ENCODE data around the gene VPS41.

The VPS41 gene

GRCh38 chr7:38686888-38687287 is 222.1 kb downstream of the VPS41 start:
- Histone ChIP-seq H3K4me3 (IDR thresholded peaks at IDR 0.05; ENCODE audit: insufficient read depth, low read depth, low read length) (no peak overlapping the region), H3K27me3 (ENCODE audit: insufficient read depth, low read depth) (no peaks in the 10 kb centered on the region), H3K79me2 (ENCODE audit: insufficient read depth, low read depth) (no peaks in the 10 kb centered on the region), H3K27ac (no peak overlapping the region), H4K20me1 (ENCODE audit: insufficient read depth) (no peaks in the 10 kb centered on the region), H2AFZ (ENCODE audit: low read depth) (no peak overlapping the region), H3K4me2 (no peak overlapping the region), H3K9ac (no peak overlapping the region), H3K36me3 (ENCODE audit: insufficient read depth) (no peaks in the 10 kb centered on the region), H3K4me1 (ENCODE audit: low read depth, poor library complexity, severe bottlenecking) (no peaks in the 10 kb centered on the region)
- no peak for TF ChIP-seq CTCF (conservative IDR thresholded peaks at IDR 0.05; ENCODE audit: low read depth, low read length)

- H3K79me2 ChIP-seq (ENCODE audit: insufficient read depth, low read depth), result no peaks in the 10 kb centered on the region
- no peaks in the 10 kb centered on the region for H4K20me1 ChIP-seq (ENCODE audit: insufficient read depth)
- TF ChIP-seq CTCF (conservative IDR thresholded peaks at IDR 0.05; ENCODE audit: low read depth, low read length), result no peak
- no peak overlapping the region for H2AFZ ChIP-seq (ENCODE audit: low read depth)
- no peak overlapping the region for H3K4me2 ChIP-seq
- no peaks in the 10 kb centered on the region for H3K36me3 ChIP-seq (ENCODE audit: insufficient read depth)
- no peak overlapping the region for H3K27ac ChIP-seq
- no peaks in the 10 kb centered on the region for H3K27me3 ChIP-seq (ENCODE audit: insufficient read depth, low read depth)
- H3K4me3 ChIP-seq (IDR thresholded peaks at IDR 0.05; ENCODE audit: insufficient read depth, low read depth, low read length), result no peak overlapping the region
- H3K9ac ChIP-seq, result no peak overlapping the region
- no peaks in the 10 kb centered on the region for H3K4me1 ChIP-seq (ENCODE audit: low read depth, poor library complexity, severe bottlenecking)
Observed at GRCh38 chr7:38685851-38686250, 223.1 kb downstream of the VPS41 start.

GRCh38 chr7:38682606-38683005 is 226.4 kb downstream of the VPS41 start:
- Histone ChIP-seq H3K4me1 (ENCODE audit: low read depth, poor library complexity, severe bottlenecking) (no peaks in the 10 kb centered on the region), H3K9ac (no peak overlapping the region), H3K79me2 (ENCODE audit: insufficient read depth, low read depth) (no peaks in the 10 kb centered on the region), H3K4me3 (IDR thresholded peaks at IDR 0.05; ENCODE audit: insufficient read depth, low read depth, low read length) (no peak overlapping the region), H2AFZ (ENCODE audit: low read depth) (no peak overlapping the region), H4K20me1 (ENCODE audit: insufficient read depth) (no peaks in the 10 kb centered on the region), H3K27ac (no peak overlapping the region), H3K4me2 (no peak overlapping the region), H3K27me3 (ENCODE audit: insufficient read depth, low read depth) (no peaks in the 10 kb centered on the region), H3K36me3 (ENCODE audit: insufficient read depth) (no peaks in the 10 kb centered on the region)
- no peak for TF ChIP-seq CTCF (conservative IDR thresholded peaks at IDR 0.05; ENCODE audit: low read depth, low read length)

- no peaks in the 10 kb centered on the region for H3K27me3 ChIP-seq (ENCODE audit: insufficient read depth, low read depth)
- H3K36me3 ChIP-seq (ENCODE audit: insufficient read depth), result no peaks in the 10 kb centered on the region
- H3K27ac ChIP-seq, result no peak overlapping the region
- no peak overlapping the region for H3K4me3 ChIP-seq (IDR thresholded peaks at IDR 0.05; ENCODE audit: insufficient read depth, low read depth, low read length)
- H4K20me1 ChIP-seq (ENCODE audit: insufficient read depth), result no peaks in the 10 kb centered on the region
- TF ChIP-seq CTCF (conservative IDR thresholded peaks at IDR 0.05; ENCODE audit: low read depth, low read length), result no peak
- H3K4me2 ChIP-seq, result no peak overlapping the region
- H3K79me2 ChIP-seq (ENCODE audit: insufficient read depth, low read depth), result no peaks in the 10 kb centered on the region
- H3K4me1 ChIP-seq (ENCODE audit: low read depth, poor library complexity, severe bottlenecking), result no peaks in the 10 kb centered on the region
- H3K9ac ChIP-seq, result no peak overlapping the region
- H2AFZ ChIP-seq (ENCODE audit: low read depth), result no peak overlapping the region
Observed at GRCh38 chr7:38681882-38682281, 227.1 kb downstream of the VPS41 start.

- H3K27me3 ChIP-seq (ENCODE audit: insufficient read depth, low read depth), result no peaks in the 10 kb centered on the region
- no peaks in the 10 kb centered on the region for H3K36me3 ChIP-seq (ENCODE audit: insufficient read depth)
- H2AFZ ChIP-seq (ENCODE audit: low read depth), result no peak overlapping the region
- H3K4me2 ChIP-seq, result no peak overlapping the region
- no peaks in the 10 kb centered on the region for H3K79me2 ChIP-seq (ENCODE audit: insufficient read depth, low read depth)
- H3K4me3 ChIP-seq (IDR thresholded peaks at IDR 0.05; ENCODE audit: insufficient read depth, low read depth, low read length), result no peak overlapping the region
- no peak overlapping the region for H3K27ac ChIP-seq
- no peaks in the 10 kb centered on the region for H4K20me1 ChIP-seq (ENCODE audit: insufficient read depth)
- TF ChIP-seq CTCF (conservative IDR thresholded peaks at IDR 0.05; ENCODE audit: low read depth, low read length), result no peak
- no peak overlapping the region for H3K9ac ChIP-seq
- no peaks in the 10 kb centered on the region for H3K4me1 ChIP-seq (ENCODE audit: low read depth, poor library complexity, severe bottlenecking)
Observed at GRCh38 chr7:38679419-38679818, 229.6 kb downstream of the VPS41 start.
